Endodermal cell (in vitro differentiated cells): ENCODE measurements around the gene RAB1A. TPM values are rescaled to one million over a fixed set of nuclear protein-coding genes. Genes with fewer than 3 reads are reported as not detected.
"Not testable (repeated sequence)": the region's sequence is repeated elsewhere in the genome, so short reads cannot be mapped to it uniquely, and the experiment has no call there.

ENCODE experiments used
- DNase-seq: peaks from one replicate; pipeline ENCODE4 v3.0.0-alpha.2; 2017
- H3K27ac ChIP-seq: 2 replicates; pipeline ENCODE4 v1.5.1; 2013; ENCODE audit warnings: mild to moderate bottlenecking, low read depth, low read length, moderate library complexity
- H3K27me3 ChIP-seq: 2 replicates; pipeline ENCODE4 v1.6.1; 2013; ENCODE audit warnings: mild to moderate bottlenecking, low read length, moderate library complexity; ENCODE audit not compliant: insufficient read depth, control insufficient read depth, poor library complexity, severe bottlenecking
- H3K36me3 ChIP-seq: 2 replicates; pipeline ENCODE4 v1.7.0; 2013; ENCODE audit warnings: mild to moderate bottlenecking, low read length, moderate library complexity; ENCODE audit not compliant: control insufficient read depth, insufficient read depth
- H3K4me1 ChIP-seq: one replicate; pipeline ENCODE4 v1.7.0; 2013; ENCODE audit warnings: low read length; ENCODE audit not compliant: control insufficient read depth, insufficient read depth
- H3K4me3 ChIP-seq: 2 replicates; pipeline ENCODE4 v1.5.1; 2013; ENCODE audit warnings: mild to moderate bottlenecking, low read length, moderate library complexity
- H3K9ac ChIP-seq: 2 replicates; pipeline ENCODE4 v1.6.1; 2013; ENCODE audit warnings: mild to moderate bottlenecking, low read length, moderate library complexity; ENCODE audit not compliant: poor library complexity, severe bottlenecking; ENCODE audit errors: extremely low read depth
- H3K9me3 ChIP-seq: 2 replicates; pipeline ENCODE4 v1.6.1; 2013; ENCODE audit warnings: mild to moderate bottlenecking, low read length, moderate library complexity; ENCODE audit not compliant: control insufficient read depth
- H3K27ac Mint-ChIP-seq: 2 replicates; pipeline ENCODE4 v1.8.0; 2020; ENCODE audit warnings: mixed read lengths
- H3K27me3 Mint-ChIP-seq: 2 replicates; pipeline ENCODE4 v1.8.0; 2021; ENCODE audit warnings: mild to moderate bottlenecking, mixed read lengths; ENCODE audit not compliant: insufficient read depth
- H3K36me3 Mint-ChIP-seq: 2 replicates; pipeline ENCODE4 v1.8.0; 2020; ENCODE audit warnings: low read depth, mixed read lengths
- H3K4me1 Mint-ChIP-seq: 2 replicates; pipeline ENCODE4 v1.8.0; 2020; ENCODE audit warnings: mixed read lengths
- H3K4me3 Mint-ChIP-seq: 2 replicates; pipeline ENCODE4 v1.8.0; 2020; ENCODE audit warnings: mild to moderate bottlenecking, moderate library complexity, mixed read lengths
- H3K9me3 Mint-ChIP-seq: 2 replicates; pipeline ENCODE4 v1.8.0; 2020; ENCODE audit warnings: mild to moderate bottlenecking, mixed read lengths
- WGBS, 2 experiments: methylation state at CpG; one replicate each; pipeline versions ENCODE4 v1.1.5 to v1.1.7; 2013; ENCODE audit warnings: missing lambda C conversion rate in 2 of 2, mixed read lengths in 1 of 2; ENCODE audit not compliant: insufficient coverage in 1 of 2, insufficient read length in 1 of 2; 5-methylcytosine and 5-hydroxymethylcytosine counted together
- total RNA-seq, 2 donors: library from RNA; stranded (reverse); fragmentation: NEBNext Ultra II Directional in 1 of 2; extraction: Animal tissue kit (Norgen Biotek cat#: 25700) in 1 of 2; gene quantifications; 2 replicates in 1 of 2; 3 replicates in 1 of 2; pipeline ENCODE4 v1.2.1, GENCODE V29; 2021
- TF ChIP-seq, protein P1 (sequence below): fragments of 200-600 bp; sonication (generic); conservative IDR thresholded peaks from 2 replicates; pipeline ENCODE4 v1.5.0; 2021; ENCODE audit warnings: antibody characterized with exemption, mild to moderate bottlenecking

The RAB1A gene
- total RNA-seq, 2 donors from 2014 or later, result 122 to 125 TPM

DNA sequence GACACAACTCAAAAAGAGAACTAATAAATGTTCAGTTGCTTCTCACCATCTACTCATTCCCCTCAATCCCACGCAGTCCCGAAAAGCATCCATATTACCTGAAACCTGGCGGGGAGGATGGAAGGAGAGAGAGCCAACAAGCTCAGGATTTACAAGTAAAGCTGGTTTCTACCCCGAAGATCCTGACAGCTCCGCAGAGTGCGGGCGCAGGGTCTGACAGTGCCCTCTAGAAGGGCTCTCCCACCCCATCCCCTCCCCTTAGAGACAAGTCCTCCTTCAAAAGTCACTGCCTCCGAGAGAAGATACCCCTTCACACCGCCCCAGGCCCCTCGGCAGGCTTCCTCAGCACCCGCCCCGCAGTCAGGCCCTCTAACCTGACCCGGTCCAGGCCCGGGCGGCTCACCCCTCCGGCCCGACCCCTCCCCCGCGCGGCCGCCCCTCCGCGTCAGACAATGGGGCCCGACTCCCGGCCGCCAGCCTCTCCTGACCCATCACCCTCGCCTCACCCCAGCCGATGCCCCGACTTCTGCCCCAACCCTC, 550 bp downstream of the RAB1A start:
- DNase-seq, result no peak
- 0 to 1% methylated on average over 7 to 29 of the region's 29 CpGs for WGBS, 2 experiments
- no peaks in the 10 kb centered on the region for H3K36me3 ChIP-seq

DNA sequence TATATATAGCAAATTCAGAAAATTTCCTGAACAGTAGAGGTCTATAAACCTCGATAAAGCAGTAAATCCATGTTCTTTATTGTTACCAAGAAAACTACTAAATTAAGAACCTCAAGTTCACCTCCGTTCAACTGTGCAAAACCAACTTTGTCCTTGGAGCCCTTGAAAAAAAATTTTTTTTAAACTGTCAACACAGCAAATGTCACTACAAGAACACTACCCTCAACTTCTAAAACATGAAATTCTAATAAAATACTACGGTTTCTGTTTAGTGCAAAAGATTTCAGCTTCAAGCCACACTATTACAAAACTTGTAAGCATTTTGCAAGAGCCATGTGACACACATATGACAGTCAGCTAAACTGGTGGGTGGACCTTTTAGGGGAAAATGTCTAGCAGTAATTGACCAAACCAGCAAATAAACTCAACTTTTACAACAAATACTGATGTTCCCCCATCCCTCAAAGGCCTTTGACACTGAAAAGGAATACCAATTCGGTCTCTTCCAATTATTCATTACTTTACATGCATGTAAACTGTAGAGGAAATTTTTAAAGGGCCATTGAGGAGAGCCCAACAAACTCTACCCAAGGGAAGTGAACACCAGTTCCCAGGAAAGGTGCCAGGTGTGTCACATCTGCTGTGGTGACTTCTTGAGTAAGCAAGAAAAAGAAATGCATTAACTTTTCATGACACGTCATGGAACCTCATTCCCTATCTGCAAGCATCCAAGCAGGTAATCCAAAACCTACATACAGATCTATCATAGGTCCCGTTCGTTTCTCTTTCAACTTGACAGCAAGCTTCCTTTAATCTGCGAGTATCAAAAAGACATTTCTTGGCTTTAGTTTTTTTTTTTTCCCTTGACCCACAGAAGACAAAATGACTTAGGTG, 1.4 kb downstream of the RAB1A start:
- H3K36me3 Mint-ChIP-seq, result peaks cover 2% of the 10 kb centered on the region
- no peak for DNase-seq
- H3K27ac Mint-ChIP-seq, result peak overlapping the region; percentile 98
- Histone ChIP-seq H3K4me3 (peak overlapping the region; percentile 98), H3K36me3 (no peaks in the 10 kb centered on the region), H3K27ac (no peak overlapping the region), H3K4me1 (no peaks in the 10 kb centered on the region), H3K27me3 (no peaks in the 10 kb centered on the region), H3K9ac (peak overlapping the region; percentile 94), H3K9me3 (no peaks in the 10 kb centered on the region)
- peaks cover 38% of the 10 kb centered on the region for H3K4me1 Mint-ChIP-seq
- H3K4me3 Mint-ChIP-seq, result peak overlapping the region; percentile 96
- no peaks in the 10 kb centered on the region for H3K9me3 Mint-ChIP-seq
- TF ChIP-seq, protein P1, sequence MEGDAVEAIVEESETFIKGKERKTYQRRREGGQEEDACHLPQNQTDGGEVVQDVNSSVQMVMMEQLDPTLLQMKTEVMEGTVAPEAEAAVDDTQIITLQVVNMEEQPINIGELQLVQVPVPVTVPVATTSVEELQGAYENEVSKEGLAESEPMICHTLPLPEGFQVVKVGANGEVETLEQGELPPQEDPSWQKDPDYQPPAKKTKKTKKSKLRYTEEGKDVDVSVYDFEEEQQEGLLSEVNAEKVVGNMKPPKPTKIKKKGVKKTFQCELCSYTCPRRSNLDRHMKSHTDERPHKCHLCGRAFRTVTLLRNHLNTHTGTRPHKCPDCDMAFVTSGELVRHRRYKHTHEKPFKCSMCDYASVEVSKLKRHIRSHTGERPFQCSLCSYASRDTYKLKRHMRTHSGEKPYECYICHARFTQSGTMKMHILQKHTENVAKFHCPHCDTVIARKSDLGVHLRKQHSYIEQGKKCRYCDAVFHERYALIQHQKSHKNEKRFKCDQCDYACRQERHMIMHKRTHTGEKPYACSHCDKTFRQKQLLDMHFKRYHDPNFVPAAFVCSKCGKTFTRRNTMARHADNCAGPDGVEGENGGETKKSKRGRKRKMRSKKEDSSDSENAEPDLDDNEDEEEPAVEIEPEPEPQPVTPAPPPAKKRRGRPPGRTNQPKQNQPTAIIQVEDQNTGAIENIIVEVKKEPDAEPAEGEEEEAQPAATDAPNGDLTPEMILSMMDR, result no peak
- H3K27me3 Mint-ChIP-seq, result no peaks in the 10 kb centered on the region
- 56% methylated on average over 7 to 8 of the region's 8 CpGs for WGBS, 2 experiments

More for the DNA sequence above, 550 bp downstream of the RAB1A start:
- peak overlapping the region; percentile 98 for H3K27ac Mint-ChIP-seq
- Histone ChIP-seq H3K9me3 (no peaks in the 10 kb centered on the region), H3K27ac (peak overlapping the region; percentile 97), H3K4me1 (no peaks in the 10 kb centered on the region), H3K9ac (peak overlapping the region; percentile 94), H3K4me3 (peak overlapping the region; percentile 98), H3K27me3 (no peaks in the 10 kb centered on the region)
- peak overlapping the region; percentile 96 for H3K4me3 Mint-ChIP-seq
- TF ChIP-seq, protein P1, result no peak
- no peaks in the 10 kb centered on the region for H3K9me3 Mint-ChIP-seq
- peaks cover 38% of the 10 kb centered on the region for H3K4me1 Mint-ChIP-seq
- peaks cover 2% of the 10 kb centered on the region for H3K36me3 Mint-ChIP-seq
- no peaks in the 10 kb centered on the region for H3K27me3 Mint-ChIP-seq

DNA sequence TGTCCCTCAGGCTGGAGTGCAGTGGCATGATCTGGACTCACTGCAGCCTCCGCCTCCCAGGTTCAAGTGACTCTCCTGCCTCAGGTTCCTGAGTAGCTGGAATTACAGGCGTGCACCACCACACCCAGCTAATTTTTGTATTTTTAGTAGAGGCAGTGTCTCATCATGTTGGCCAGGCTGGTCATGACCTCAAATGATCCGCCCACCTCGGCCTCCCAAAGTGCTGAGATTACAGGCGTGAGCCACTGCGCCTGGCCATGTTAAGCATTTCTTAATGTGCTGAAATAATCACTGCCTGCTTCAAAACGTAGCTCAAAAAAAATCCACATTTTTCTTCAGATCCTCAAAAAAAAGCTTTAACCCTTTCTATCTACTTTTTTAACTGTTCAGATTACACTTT, 4.4 kb downstream of the RAB1A start:
- not testable (repeated sequence) for H3K4me3 Mint-ChIP-seq, H3K4me1 ChIP-seq, H3K4me3 ChIP-seq, DNase-seq, H3K9me3 ChIP-seq, H3K36me3 ChIP-seq, H3K27ac Mint-ChIP-seq, H3K9me3 Mint-ChIP-seq, H3K27ac ChIP-seq, H3K9ac ChIP-seq, H3K36me3 Mint-ChIP-seq, H3K27me3 Mint-ChIP-seq, H3K27me3 ChIP-seq
- H3K4me1 Mint-ChIP-seq, result peaks cover 28% of the 10 kb centered on the region
- 94% methylated on average over 5 to 7 of the region's 7 CpGs for WGBS, 2 experiments
